Neural cell (in vitro differentiated cells): ENCODE results near the gene HSPB3. TPM values are rescaled to one million over a fixed set of nuclear protein-coding genes. Genes with fewer than 3 reads are reported as not detected.
"Not testable (repeated sequence)": the region's sequence is repeated elsewhere in the genome, so short reads cannot be mapped to it uniquely, and the experiment has no call there.

Experiments
- H2AFZ ChIP-seq: fragments of 200-600, 300-800 bp; sonication (generic), shearing (Covaris generic); 2 replicates; pipeline ENCODE4 v1.6.0; 2014; ENCODE audit warnings: low read depth, mild to moderate bottlenecking, antibody characterized with exemption, low read length, moderate library complexity
- H3F3A ChIP-seq: fragments of 200-600 bp; shearing (Covaris generic); 2 replicates; pipeline ENCODE4 v1.6.1; 2016; ENCODE audit warnings: mild to moderate bottlenecking, moderate library complexity, mixed read lengths, antibody characterized with exemption, low read length; ENCODE audit not compliant: insufficient read depth, poor library complexity, severe bottlenecking
- H3K27ac ChIP-seq: fragments of 200-600, 300-800 bp; sonication (generic), shearing (Covaris generic); 2 replicates; pipeline ENCODE4 v1.5.1; 2014; ENCODE audit warnings: mild to moderate bottlenecking, low read length, moderate library complexity
- H3K27me3 ChIP-seq: fragments of 300-800, 200-600 bp; sonication (generic), shearing (Covaris generic); 2 replicates; pipeline ENCODE4 v1.6.0; 2014; ENCODE audit warnings: mild to moderate bottlenecking, low read depth, low read length, moderate library complexity; ENCODE audit not compliant: insufficient read depth
- H3K36me3 ChIP-seq: fragments of 300-800, 200-600 bp; sonication (generic), shearing (Covaris generic); 2 replicates; pipeline ENCODE4 v1.5.1; 2014; ENCODE audit warnings: mild to moderate bottlenecking, antibody characterized with exemption, low read length, moderate library complexity; ENCODE audit not compliant: insufficient read depth
- H3K4me2 ChIP-seq: fragments of 300-800, 200-600 bp; sonication (generic), shearing (Covaris generic); 2 replicates; pipeline ENCODE4 v1.6.0; 2014; ENCODE audit warnings: mild to moderate bottlenecking, low read length
- H3K4me3 ChIP-seq: fragments of 300-800, 200-600 bp; sonication (generic), shearing (Covaris generic); 2 replicates; pipeline ENCODE4 v1.5.1; 2014; ENCODE audit warnings: mild to moderate bottlenecking, low read length, moderate library complexity
- H3K79me2 ChIP-seq: fragments of 200-600 bp; shearing (Covaris generic); replicated peaks from 2 replicates; pipeline ENCODE4 v1.6.0; 2014; ENCODE audit warnings: mild to moderate bottlenecking, low read length, moderate library complexity; ENCODE audit not compliant: insufficient read depth
- H3K9ac ChIP-seq: fragments of 300-800, 200-600 bp; sonication (generic), shearing (Covaris generic); 2 replicates; pipeline ENCODE4 v1.6.1; 2016; ENCODE audit warnings: mild to moderate bottlenecking, low read length, mixed read lengths
- H3K9me2 ChIP-seq: fragments of 200-600 bp; shearing (Covaris generic); 2 replicates; pipeline ENCODE4 v1.6.1; 2016; ENCODE audit warnings: mild to moderate bottlenecking, low read length, mixed read lengths; ENCODE audit not compliant: insufficient read depth
- H3K9me3 ChIP-seq: fragments of 200-600, 300-800 bp; sonication (generic), shearing (Covaris generic); 2 replicates; pipeline ENCODE4 v1.6.1; 2016; ENCODE audit warnings: mild to moderate bottlenecking, mixed run types, low read length, moderate library complexity, mixed read lengths
- H4K20me1 ChIP-seq: fragments of 200-600 bp; shearing (Covaris generic); 2 replicates; pipeline ENCODE4 v1.6.1; 2016; ENCODE audit warnings: mild to moderate bottlenecking, mixed run types; ENCODE audit not compliant: insufficient read depth
- EP300 ChIP-seq: fragments of 450-650 bp; conservative IDR thresholded peaks from 2 replicates; pipeline ENCODE4 v1.6.1; 2014; ENCODE audit warnings: antibody characterized with exemption, mild to moderate bottlenecking, moderate library complexity; ENCODE audit not compliant: poor library complexity, severe bottlenecking
- EZH2 ChIP-seq: fragments of 200-600, 300-800 bp; shearing (Covaris generic), sonication (generic); IDR thresholded peaks from 2 replicates; pipeline ENCODE4 v1.6.1; 2014; ENCODE audit warnings: antibody characterized with exemption, low read length, borderline replicate concordance, mild to moderate bottlenecking; ENCODE audit not compliant: insufficient read depth, poor library complexity, severe bottlenecking
- POLR2AphosphoS5 ChIP-seq: IDR thresholded peaks from 2 replicates; pipeline ENCODE4 v1.6.1; 2012
- RAD21 ChIP-seq: fragments of 450-650 bp; conservative IDR thresholded peaks from 2 replicates; pipeline ENCODE4 v1.6.1; 2014; ENCODE audit warnings: antibody characterized with exemption, mild to moderate bottlenecking, moderate library complexity
- TAF1 ChIP-seq: IDR thresholded peaks from 2 replicates; pipeline ENCODE4 v1.6.1; 2012; ENCODE audit warnings: low read depth
- polyA plus RNA-seq: library from polyadenylated mRNA; depleted of rRNA; stranded (reverse); fragments of >200 nt; gene quantifications from 2 replicates; pipeline ENCODE4 v1.2.3, GENCODE V29; 2014
- TF ChIP-seq, protein P1 (sequence below): IDR thresholded peaks from 2 replicates; pipeline ENCODE4 v1.6.1; 2012; ENCODE audit warnings: borderline replicate concordance

The HSPB3 gene
- polyA plus RNA-seq, 1 donor from 2014 or later: not detected

DNA sequence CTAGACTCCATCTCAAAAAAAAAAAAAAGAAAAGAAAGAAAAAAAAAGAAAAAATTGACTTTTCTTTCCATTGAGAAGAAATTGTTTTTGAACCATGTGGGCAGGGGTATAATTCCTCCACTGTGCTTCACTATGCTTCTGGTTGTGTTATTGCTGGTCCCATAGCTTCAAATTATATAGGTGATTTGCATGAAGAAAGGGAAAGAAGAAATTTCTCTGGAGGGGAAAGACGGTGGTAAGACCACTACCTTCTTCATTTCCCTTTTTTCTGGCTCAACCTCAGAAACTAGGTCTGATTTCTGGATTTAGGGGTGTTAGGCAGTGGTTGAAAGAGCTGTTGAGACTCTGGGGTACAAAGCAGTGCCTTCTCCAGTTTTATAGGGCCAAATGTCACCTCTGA lies 29.3 kb upstream of the HSPB3 start:
- TF ChIP-seq POLR2AphosphoS5 (no peak), TAF1 (no peak)
- Histone ChIP-seq H3K79me2 (no peaks in the 10 kb centered on the region), H3K4me2 (no peak overlapping the region), H3K27me3 (no peaks in the 10 kb centered on the region), H3K36me3 (no peaks in the 10 kb centered on the region), H4K20me1 (no peaks in the 10 kb centered on the region), H3K9ac (no peak overlapping the region), H3K9me3 (no peaks in the 10 kb centered on the region), H2AFZ (no peak overlapping the region), H3K9me2 (no peaks in the 10 kb centered on the region), H3K27ac (no peak overlapping the region), H3K4me3 (no peak overlapping the region), H3F3A (no peaks in the 10 kb centered on the region)

DNA sequence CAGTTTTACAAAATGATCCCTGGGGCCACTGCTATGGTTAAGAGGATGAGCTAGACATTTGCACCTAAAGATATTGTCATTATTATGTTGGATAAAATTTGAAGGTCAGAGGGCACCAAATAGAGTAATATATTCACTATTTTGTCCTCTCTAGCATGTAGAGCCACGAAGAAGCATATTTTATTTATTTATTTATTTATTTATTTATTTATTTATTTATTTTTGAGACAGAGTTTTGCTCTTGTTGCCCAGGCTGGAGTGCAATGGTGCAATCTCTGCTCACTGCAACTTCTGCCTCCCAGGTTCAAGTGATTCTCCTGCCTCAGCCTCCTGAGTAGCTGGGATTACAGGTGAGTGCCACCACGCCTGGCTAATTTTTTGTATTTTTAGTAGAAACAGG lies 20.8 kb upstream of the HSPB3 start:
- H3F3A ChIP-seq, H3K9me2 ChIP-seq, H4K20me1 ChIP-seq, H2AFZ ChIP-seq, H3K36me3 ChIP-seq, H3K9me3 ChIP-seq, H3K27me3 ChIP-seq, H3K4me3 ChIP-seq, H3K79me2 ChIP-seq, H3K27ac ChIP-seq, H3K9ac ChIP-seq, H3K4me2 ChIP-seq: not testable (repeated sequence)

DNA sequence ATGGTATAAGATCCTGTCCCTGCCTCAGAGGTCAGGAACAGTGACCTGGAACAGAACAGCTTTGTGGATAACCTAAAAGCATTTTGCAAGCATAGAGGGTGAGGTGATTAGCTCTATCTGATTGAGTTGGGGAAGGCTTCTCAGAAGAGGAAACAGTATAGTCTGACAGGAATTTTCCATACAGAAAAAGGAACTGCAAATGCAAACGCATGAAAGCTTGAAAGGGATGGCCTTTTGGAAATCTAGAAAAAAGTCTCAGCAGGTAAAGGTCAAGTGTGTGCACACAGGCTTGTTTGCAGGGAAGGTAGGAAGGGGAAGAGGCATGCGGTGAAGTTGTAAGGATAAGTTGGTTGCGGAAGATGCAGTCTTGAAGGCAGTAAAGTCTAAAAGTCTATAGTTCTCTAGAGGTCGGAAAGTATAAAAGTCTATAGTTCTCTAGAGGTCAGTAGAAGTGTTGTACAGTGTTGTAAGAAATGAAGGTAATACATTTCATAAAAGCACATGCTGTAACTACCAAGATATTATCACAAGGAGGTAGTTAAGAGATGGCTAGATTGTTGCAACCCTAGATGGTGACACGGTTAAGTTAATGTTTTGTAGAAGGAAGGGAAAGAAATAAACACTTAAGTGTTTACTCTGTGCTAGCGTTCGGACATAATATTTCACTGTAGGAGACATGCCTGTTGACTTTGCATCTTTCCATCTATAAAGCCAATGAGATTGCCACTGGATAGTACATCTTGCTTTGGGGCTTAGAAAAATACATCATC lies 16.7 kb upstream of the HSPB3 start:
- Histone ChIP-seq H3K79me2 (no peaks in the 10 kb centered on the region), H3K9me3 (no peaks in the 10 kb centered on the region), H3K27me3 (no peaks in the 10 kb centered on the region), H3K36me3 (no peaks in the 10 kb centered on the region), H2AFZ (no peak overlapping the region), H3K4me2 (no peak overlapping the region), H3F3A (no peaks in the 10 kb centered on the region), H3K4me3 (no peak overlapping the region), H3K27ac (no peak overlapping the region), H3K9ac (no peak overlapping the region), H4K20me1 (no peaks in the 10 kb centered on the region), H3K9me2 (no peaks in the 10 kb centered on the region)
- TF ChIP-seq EP300: no peak
- TF ChIP-seq, protein P1, sequence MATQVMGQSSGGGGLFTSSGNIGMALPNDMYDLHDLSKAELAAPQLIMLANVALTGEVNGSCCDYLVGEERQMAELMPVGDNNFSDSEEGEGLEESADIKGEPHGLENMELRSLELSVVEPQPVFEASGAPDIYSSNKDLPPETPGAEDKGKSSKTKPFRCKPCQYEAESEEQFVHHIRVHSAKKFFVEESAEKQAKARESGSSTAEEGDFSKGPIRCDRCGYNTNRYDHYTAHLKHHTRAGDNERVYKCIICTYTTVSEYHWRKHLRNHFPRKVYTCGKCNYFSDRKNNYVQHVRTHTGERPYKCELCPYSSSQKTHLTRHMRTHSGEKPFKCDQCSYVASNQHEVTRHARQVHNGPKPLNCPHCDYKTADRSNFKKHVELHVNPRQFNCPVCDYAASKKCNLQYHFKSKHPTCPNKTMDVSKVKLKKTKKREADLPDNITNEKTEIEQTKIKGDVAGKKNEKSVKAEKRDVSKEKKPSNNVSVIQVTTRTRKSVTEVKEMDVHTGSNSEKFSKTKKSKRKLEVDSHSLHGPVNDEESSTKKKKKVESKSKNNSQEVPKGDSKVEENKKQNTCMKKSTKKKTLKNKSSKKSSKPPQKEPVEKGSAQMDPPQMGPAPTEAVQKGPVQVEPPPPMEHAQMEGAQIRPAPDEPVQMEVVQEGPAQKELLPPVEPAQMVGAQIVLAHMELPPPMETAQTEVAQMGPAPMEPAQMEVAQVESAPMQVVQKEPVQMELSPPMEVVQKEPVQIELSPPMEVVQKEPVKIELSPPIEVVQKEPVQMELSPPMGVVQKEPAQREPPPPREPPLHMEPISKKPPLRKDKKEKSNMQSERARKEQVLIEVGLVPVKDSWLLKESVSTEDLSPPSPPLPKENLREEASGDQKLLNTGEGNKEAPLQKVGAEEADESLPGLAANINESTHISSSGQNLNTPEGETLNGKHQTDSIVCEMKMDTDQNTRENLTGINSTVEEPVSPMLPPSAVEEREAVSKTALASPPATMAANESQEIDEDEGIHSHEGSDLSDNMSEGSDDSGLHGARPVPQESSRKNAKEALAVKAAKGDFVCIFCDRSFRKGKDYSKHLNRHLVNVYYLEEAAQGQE: no peak
- no peak for TF ChIP-seq RAD21
- TF ChIP-seq TAF1: no peak
- no peak for TF ChIP-seq EZH2
- TF ChIP-seq POLR2AphosphoS5: no peak
